ENCODE results near the gene SIK2. TPM values are rescaled to one million over a fixed set of nuclear protein-coding genes. Genes with fewer than 3 reads are reported as not detected.

Gene SIK2
- total RNA-seq, 1 experiment from 2014 or later, result 13.0 TPM

DNA sequence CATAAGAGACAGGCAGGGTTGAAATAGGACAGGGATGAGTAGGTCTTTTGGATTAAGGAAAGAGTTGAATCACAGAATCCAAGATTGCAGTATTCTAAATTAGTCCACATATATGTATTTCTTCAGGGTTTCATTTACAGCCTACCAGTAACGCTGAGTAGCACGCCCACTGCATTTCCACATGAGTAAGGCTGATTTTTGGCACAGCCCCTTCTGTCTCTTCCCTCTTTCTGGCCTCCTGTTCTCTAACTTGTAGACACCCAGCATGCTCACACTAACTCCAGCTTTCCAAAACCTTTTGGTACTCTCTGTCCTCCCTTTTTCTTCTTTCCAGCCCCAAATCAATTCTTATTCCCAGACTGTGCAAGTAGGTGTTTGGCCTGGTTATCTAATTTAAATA is 3.7 kb upstream of the SIK2 start:
- intact Hi-C loops (cut with micrococcal nuclease), result no loop called here
- POLR2A ChIA-PET, result interaction anchor here (0.9 kb wide), 1 partner anchor 168 kb away, joined by 3 read pairs; the partner anchor contains the start of gene PPP2R1B
- H3K27ac ChIP-seq (ENCODE audit: low read depth, low read length), result no peak overlapping the region
- H3K36me3 ChIP-seq (ENCODE audit: control insufficient read depth in 1 of 2, insufficient read depth in 2 of 2, low read length in 2 of 2), result no peaks in the 10 kb centered on the region
- TF ChIP-seq RAD21 (IDR thresholded peaks at IDR 0.05; ENCODE audit: low read depth) (no peak), JUND (IDR thresholded peaks at IDR 0.05) (no peak), EGR1 (IDR thresholded peaks at IDR 0.05; ENCODE audit: low read depth) (no peak), SP1 (IDR thresholded peaks at IDR 0.05; ENCODE audit: low read depth) (no peak), YY1 (IDR thresholded peaks at IDR 0.05; ENCODE audit: extremely low read depth, insufficient replicate concordance, low read depth, low read length) (no peak), SRF (IDR thresholded peaks at IDR 0.05; ENCODE audit: low read depth) (no peak), TCF7L2 (IDR thresholded peaks at IDR 0.05; ENCODE audit: borderline replicate concordance, extremely low read depth, insufficient read depth, insufficient read length) (no peak), CEBPB (IDR thresholded peaks at IDR 0.05; ENCODE audit: low read depth) (no peak), POLR2AphosphoS5 (IDR thresholded peaks at IDR 0.05; ENCODE audit: low read depth, low read length) (no peak), EZH2 (IDR thresholded peaks at IDR 0.05) (no peak), CBX3 (IDR thresholded peaks at IDR 0.05; ENCODE audit: low read depth) (no peak), POLR2A (IDR thresholded peaks at IDR 0.05; ENCODE audit: borderline replicate concordance, extremely low read depth, insufficient read depth, insufficient read length) (no peak), ZFX (IDR thresholded peaks at IDR 0.05) (no peak), FOSL1 (IDR thresholded peaks at IDR 0.05; ENCODE audit: low read depth) (no peak)
- TF ChIP-seq, protein P1, sequence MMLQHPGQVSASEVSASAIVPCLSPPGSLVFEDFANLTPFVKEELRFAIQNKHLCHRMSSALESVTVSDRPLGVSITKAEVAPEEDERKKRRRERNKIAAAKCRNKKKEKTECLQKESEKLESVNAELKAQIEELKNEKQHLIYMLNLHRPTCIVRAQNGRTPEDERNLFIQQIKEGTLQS (IDR thresholded peaks at IDR 0.05), result no peak
- TF ChIP-seq, protein P2, sequence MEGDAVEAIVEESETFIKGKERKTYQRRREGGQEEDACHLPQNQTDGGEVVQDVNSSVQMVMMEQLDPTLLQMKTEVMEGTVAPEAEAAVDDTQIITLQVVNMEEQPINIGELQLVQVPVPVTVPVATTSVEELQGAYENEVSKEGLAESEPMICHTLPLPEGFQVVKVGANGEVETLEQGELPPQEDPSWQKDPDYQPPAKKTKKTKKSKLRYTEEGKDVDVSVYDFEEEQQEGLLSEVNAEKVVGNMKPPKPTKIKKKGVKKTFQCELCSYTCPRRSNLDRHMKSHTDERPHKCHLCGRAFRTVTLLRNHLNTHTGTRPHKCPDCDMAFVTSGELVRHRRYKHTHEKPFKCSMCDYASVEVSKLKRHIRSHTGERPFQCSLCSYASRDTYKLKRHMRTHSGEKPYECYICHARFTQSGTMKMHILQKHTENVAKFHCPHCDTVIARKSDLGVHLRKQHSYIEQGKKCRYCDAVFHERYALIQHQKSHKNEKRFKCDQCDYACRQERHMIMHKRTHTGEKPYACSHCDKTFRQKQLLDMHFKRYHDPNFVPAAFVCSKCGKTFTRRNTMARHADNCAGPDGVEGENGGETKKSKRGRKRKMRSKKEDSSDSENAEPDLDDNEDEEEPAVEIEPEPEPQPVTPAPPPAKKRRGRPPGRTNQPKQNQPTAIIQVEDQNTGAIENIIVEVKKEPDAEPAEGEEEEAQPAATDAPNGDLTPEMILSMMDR (IDR thresholded peaks at IDR 0.05 in 2 of 3, conservative IDR thresholded peaks at IDR 0.05 in 1 of 3; ENCODE audit: borderline replicate concordance in 1 of 3, insufficient read depth in 1 of 3, low read depth in 2 of 3, low read length in 2 of 3), result no peak
- TF ChIP-seq, protein P3, sequence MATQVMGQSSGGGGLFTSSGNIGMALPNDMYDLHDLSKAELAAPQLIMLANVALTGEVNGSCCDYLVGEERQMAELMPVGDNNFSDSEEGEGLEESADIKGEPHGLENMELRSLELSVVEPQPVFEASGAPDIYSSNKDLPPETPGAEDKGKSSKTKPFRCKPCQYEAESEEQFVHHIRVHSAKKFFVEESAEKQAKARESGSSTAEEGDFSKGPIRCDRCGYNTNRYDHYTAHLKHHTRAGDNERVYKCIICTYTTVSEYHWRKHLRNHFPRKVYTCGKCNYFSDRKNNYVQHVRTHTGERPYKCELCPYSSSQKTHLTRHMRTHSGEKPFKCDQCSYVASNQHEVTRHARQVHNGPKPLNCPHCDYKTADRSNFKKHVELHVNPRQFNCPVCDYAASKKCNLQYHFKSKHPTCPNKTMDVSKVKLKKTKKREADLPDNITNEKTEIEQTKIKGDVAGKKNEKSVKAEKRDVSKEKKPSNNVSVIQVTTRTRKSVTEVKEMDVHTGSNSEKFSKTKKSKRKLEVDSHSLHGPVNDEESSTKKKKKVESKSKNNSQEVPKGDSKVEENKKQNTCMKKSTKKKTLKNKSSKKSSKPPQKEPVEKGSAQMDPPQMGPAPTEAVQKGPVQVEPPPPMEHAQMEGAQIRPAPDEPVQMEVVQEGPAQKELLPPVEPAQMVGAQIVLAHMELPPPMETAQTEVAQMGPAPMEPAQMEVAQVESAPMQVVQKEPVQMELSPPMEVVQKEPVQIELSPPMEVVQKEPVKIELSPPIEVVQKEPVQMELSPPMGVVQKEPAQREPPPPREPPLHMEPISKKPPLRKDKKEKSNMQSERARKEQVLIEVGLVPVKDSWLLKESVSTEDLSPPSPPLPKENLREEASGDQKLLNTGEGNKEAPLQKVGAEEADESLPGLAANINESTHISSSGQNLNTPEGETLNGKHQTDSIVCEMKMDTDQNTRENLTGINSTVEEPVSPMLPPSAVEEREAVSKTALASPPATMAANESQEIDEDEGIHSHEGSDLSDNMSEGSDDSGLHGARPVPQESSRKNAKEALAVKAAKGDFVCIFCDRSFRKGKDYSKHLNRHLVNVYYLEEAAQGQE (IDR thresholded peaks at IDR 0.05; ENCODE audit: low read depth), result no peak
- TF ChIP-seq, protein P4, sequence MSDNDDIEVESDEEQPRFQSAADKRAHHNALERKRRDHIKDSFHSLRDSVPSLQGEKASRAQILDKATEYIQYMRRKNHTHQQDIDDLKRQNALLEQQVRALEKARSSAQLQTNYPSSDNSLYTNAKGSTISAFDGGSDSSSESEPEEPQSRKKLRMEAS (IDR thresholded peaks at IDR 0.05), result no peak
- H3K9ac ChIP-seq (ENCODE audit: low read length), result no peak overlapping the region
- no peak overlapping the region for H2AFZ ChIP-seq (ENCODE audit: low read depth, low read length, poor library complexity, severe bottlenecking)
- BruUV-seq (replicated peaks), result no TSS peak
- no peak overlapping the region for H3K4me2 ChIP-seq (ENCODE audit: low read length)
- peaks cover 6% of the 10 kb centered on the region for H3K79me2 ChIP-seq (ENCODE audit: insufficient read depth, low read length)
- no peak for ATAC-seq
- H3K9me3 ChIP-seq (ENCODE audit: control insufficient read depth in 1 of 2, insufficient read depth in 1 of 2, low read depth in 1 of 2, low read length in 2 of 2), result no peaks in the 10 kb centered on the region
- no peaks in the 10 kb centered on the region for H4K20me1 ChIP-seq (ENCODE audit: insufficient read depth)
- peaks cover 2 to 15% of the 10 kb centered on the region in 2 experiments; a peak in 3 of 4 replicates for H3K4me1 ChIP-seq (ENCODE audit: control insufficient read depth in 1 of 2, insufficient read depth in 2 of 2, low read length in 2 of 2)
- H3K27me3 ChIP-seq (ENCODE audit: insufficient read depth, low read length), result no peaks in the 10 kb centered on the region
- CTCF ChIA-PET, result interaction anchor here (0.8 to 1.3 kb wide), 3 partner anchors 12 to 243 kb away, joined by 3 to 4 read pairs (median 3); no protein-coding TSS in a partner anchor
- DNase-seq (ENCODE audit: low read depth, low spot score), result no peak
- H3K9me2 ChIP-seq (ENCODE audit: insufficient read depth), result no peaks in the 10 kb centered on the region
- RAD21 ChIA-PET (ENCODE audit: low non-redundant PET in 1 of 2, low total read pairs in 2 of 2, uncharacterized antibody in 2 of 2, unreplicated experiment in 2 of 2), result no interaction called here
- no peak overlapping the region for H3K4me3 ChIP-seq (replicated peaks in 1 of 2; ENCODE audit: low read depth in 1 of 2, low read length in 2 of 2)

Data from HCT116 (cell line).